ENCODE data around the gene TTC22. TPM values are rescaled to one million over a fixed set of nuclear protein-coding genes. Genes with fewer than 3 reads are reported as not detected.

Gene TTC22
- total RNA-seq, 1 donor = not detected

GRCh38 chr1:54805981-54806381 lies 4.9 kb upstream of the TTC22 start:
- Histone ChIP-seq H3K4me1 (ENCODE audit: insufficient read depth, low read length) (peaks cover 17% of the 10 kb centered on the region), H3K9me3 (ENCODE audit: low read depth, low read length) (no peaks in the 10 kb centered on the region), H3K27me3 (ENCODE audit: insufficient read depth, low read length) (peaks cover 11% of the 10 kb centered on the region), H3K4me2 (ENCODE audit: insufficient read depth, low read length) (no peak overlapping the region), H3K36me3 (ENCODE audit: insufficient read depth, low read length) (no peaks in the 10 kb centered on the region), H3K27ac (ENCODE audit: low read depth, low read length) (no peak overlapping the region), H3K4me3 (ENCODE audit: insufficient read depth, low read length) (no peak overlapping the region), H3K79me2 (ENCODE audit: insufficient read depth, low read length) (no peaks in the 10 kb centered on the region), H2AFZ (ENCODE audit: low read length) (no peak overlapping the region), H4K20me1 (ENCODE audit: insufficient read depth, low read length) (no peaks in the 10 kb centered on the region)
- no peak for TF ChIP-seq CTCF (IDR thresholded peaks at IDR 0.05; ENCODE audit: extremely low read depth, low read depth, low read length)
- no peak for DNase-seq (ENCODE audit: insufficient read length, low spot score, missing footprints)

- no peaks in the 10 kb centered on the region for H3K9me3 ChIP-seq (ENCODE audit: low read depth, low read length)
- TF ChIP-seq CTCF (IDR thresholded peaks at IDR 0.05; ENCODE audit: extremely low read depth, low read depth, low read length) = no peak
- H3K4me3 ChIP-seq (ENCODE audit: insufficient read depth, low read length) = no peak overlapping the region
- peaks cover 19% of the 10 kb centered on the region for H3K4me1 ChIP-seq (ENCODE audit: insufficient read depth, low read length)
- H3K27ac ChIP-seq (ENCODE audit: low read depth, low read length) = no peak overlapping the region
- H3K79me2 ChIP-seq (ENCODE audit: insufficient read depth, low read length) = no peaks in the 10 kb centered on the region
- peaks cover 16% of the 10 kb centered on the region for H3K27me3 ChIP-seq (ENCODE audit: insufficient read depth, low read length)
- H4K20me1 ChIP-seq (ENCODE audit: insufficient read depth, low read length) = no peaks in the 10 kb centered on the region
- no peak overlapping the region for H2AFZ ChIP-seq (ENCODE audit: low read length)
- no peak for DNase-seq (ENCODE audit: insufficient read length, low spot score, missing footprints)
- no peaks in the 10 kb centered on the region for H3K36me3 ChIP-seq (ENCODE audit: insufficient read depth, low read length)
- no peak overlapping the region for H3K4me2 ChIP-seq (ENCODE audit: insufficient read depth, low read length)
Observed at GRCh38 chr1:54805466-54805865, 4.3 kb upstream of the TTC22 start.

GRCh38 chr1:54804471-54805132 lies 3.5 kb upstream of the TTC22 start:
- Histone ChIP-seq H2AFZ (ENCODE audit: low read length) (no peak overlapping the region), H3K79me2 (ENCODE audit: insufficient read depth, low read length) (no peaks in the 10 kb centered on the region), H3K4me1 (ENCODE audit: insufficient read depth, low read length) (peaks cover 16% of the 10 kb centered on the region), H3K27me3 (ENCODE audit: insufficient read depth, low read length) (peaks cover 20% of the 10 kb centered on the region), H3K4me2 (ENCODE audit: insufficient read depth, low read length) (peak overlapping the region; percentile 19), H3K9me3 (ENCODE audit: low read depth, low read length) (no peaks in the 10 kb centered on the region), H4K20me1 (ENCODE audit: insufficient read depth, low read length) (no peaks in the 10 kb centered on the region), H3K36me3 (ENCODE audit: insufficient read depth, low read length) (no peaks in the 10 kb centered on the region), H3K27ac (ENCODE audit: low read depth, low read length) (no peak overlapping the region), H3K4me3 (ENCODE audit: insufficient read depth, low read length) (no peak overlapping the region)
- no peak for TF ChIP-seq CTCF (IDR thresholded peaks at IDR 0.05; ENCODE audit: extremely low read depth, low read depth, low read length)
- DNase-seq (ENCODE audit: insufficient read length, low spot score, missing footprints) = peak; percentile 90

GRCh38 chr1:54803761-54804470 lies 2.8 kb upstream of the TTC22 start:
- peaks cover 16% of the 10 kb centered on the region for H3K4me1 ChIP-seq (ENCODE audit: insufficient read depth, low read length)
- H3K36me3 ChIP-seq (ENCODE audit: insufficient read depth, low read length) = no peaks in the 10 kb centered on the region
- H3K79me2 ChIP-seq (ENCODE audit: insufficient read depth, low read length) = no peaks in the 10 kb centered on the region
- peak overlapping the region; percentile 19 for H3K4me2 ChIP-seq (ENCODE audit: insufficient read depth, low read length)
- no peak for TF ChIP-seq CTCF (IDR thresholded peaks at IDR 0.05; ENCODE audit: extremely low read depth, low read depth, low read length)
- no peak overlapping the region for H2AFZ ChIP-seq (ENCODE audit: low read length)
- H3K9me3 ChIP-seq (ENCODE audit: low read depth, low read length) = no peaks in the 10 kb centered on the region
- no peak overlapping the region for H3K27ac ChIP-seq (ENCODE audit: low read depth, low read length)
- H4K20me1 ChIP-seq (ENCODE audit: insufficient read depth, low read length) = no peaks in the 10 kb centered on the region
- DNase-seq (ENCODE audit: insufficient read length, low spot score, missing footprints) = peak; percentile 98
- H3K4me3 ChIP-seq (ENCODE audit: insufficient read depth, low read length) = no peak overlapping the region
- peaks cover 26% of the 10 kb centered on the region for H3K27me3 ChIP-seq (ENCODE audit: insufficient read depth, low read length)
